H1 (cell line): ENCODE data around the gene LMTK2. TPM values are rescaled to one million over a fixed set of nuclear protein-coding genes. Genes with fewer than 3 reads are reported as not detected.

ENCODE experiments used
- CTCF ChIA-PET: fragments of 300-600 bp; sonication (Branson Sonifier 250); formaldehyde crosslinking; loops from one replicate; lab custom pipeline; 2021; ENCODE audit not compliant: partially characterized antibody; lab: Charles Lee
- POLR2A ChIA-PET: fragments of 300-600 bp; sonication (Branson Sonifier 250); formaldehyde crosslinking; loops from one replicate; lab custom pipeline; 2021; ENCODE audit warnings: inconsistent platforms; ENCODE audit not compliant: partially characterized antibody; lab: Charles Lee
- DNase-seq, 2 experiments: peaks; one replicate each; pipeline versions ENCODE4 v3.0.0 to v3.0.0-alpha.2; 2010 to 2022; ENCODE audit warnings: low spot score in 2 of 2, low read depth in 1 of 2, mixed read lengths in 1 of 2
- FAIRE-seq: peaks from 2 replicates; lab custom pipeline; 2011; peaks lifted over from hg19 to GRCh38; lab: Jason Lieb, UNC
- H2AFZ ChIP-seq: 2 replicates; pipeline ENCODE4 v1.8.1; 2012; ENCODE audit warnings: low read length, inconsistent platforms
- H2AK5ac ChIP-seq: 2 replicates; pipeline ENCODE4 v1.6.1; 2013; ENCODE audit warnings: low read depth, low read length
- H2BK120ac ChIP-seq: replicated peaks from 2 replicates; pipeline ENCODE3; 2013; ENCODE audit warnings: low read depth, low read length, inconsistent platforms
- H2BK12ac ChIP-seq: 2 replicates; pipeline ENCODE4 v1.6.1; 2013; ENCODE audit warnings: low read depth, low read length
- H2BK15ac ChIP-seq: 2 replicates; pipeline ENCODE4 v1.6.1; 2013; ENCODE audit warnings: low read length
- H2BK20ac ChIP-seq: 2 replicates; pipeline ENCODE4 v1.6.1; 2013; ENCODE audit warnings: low read length
- H2BK5ac ChIP-seq: 2 replicates; pipeline ENCODE4 v1.6.1; 2013; ENCODE audit warnings: low read depth, low read length
- H3K14ac ChIP-seq: 2 replicates; pipeline ENCODE4 v1.6.1; 2013; ENCODE audit warnings: inconsistent platforms; ENCODE audit not compliant: insufficient read length
- H3K18ac ChIP-seq: 2 replicates; pipeline ENCODE4 v1.6.1; 2013; ENCODE audit warnings: low read length; ENCODE audit errors: extremely low read depth
- H3K23ac ChIP-seq: 2 replicates; pipeline ENCODE4 v1.6.1; 2013; ENCODE audit warnings: inconsistent platforms; ENCODE audit not compliant: insufficient read length
- H3K23me2 ChIP-seq: 2 replicates; pipeline ENCODE4 v1.6.1; 2013; ENCODE audit warnings: low read depth, low read length
- H3K27ac ChIP-seq: 2 replicates; pipeline ENCODE4 v1.6.1; 2011; ENCODE audit warnings: low read depth, low read length, inconsistent platforms
- H3K27me3 ChIP-seq, 4 experiments: replicated peaks in 1 of 4; 1 replicate in 1 of 4; 2 replicates in 3 of 4; pipeline versions ENCODE4 v1.6.1 to v1.8.1; 2011 to 2013; ENCODE audit warnings: low read length in 3 of 4, mild to moderate bottlenecking in 3 of 4, inconsistent platforms in 2 of 4, mixed read lengths in 2 of 4, moderate library complexity in 1 of 4; ENCODE audit not compliant: control insufficient read depth in 3 of 4, insufficient read depth in 3 of 4; ENCODE audit errors: extremely low read depth in 1 of 4
- H3K36me3 ChIP-seq, 4 experiments: 2 replicates each; pipeline versions ENCODE4 v1.6.1 to v1.8.1; 2011 to 2013; ENCODE audit warnings: mild to moderate bottlenecking in 4 of 4, low read length in 3 of 4, moderate library complexity in 2 of 4, control low read depth in 1 of 4, inconsistent platforms in 1 of 4; ENCODE audit not compliant: insufficient read depth in 4 of 4, control insufficient read depth in 2 of 4
- H3K4ac ChIP-seq: replicated peaks from 2 replicates; pipeline ENCODE3; 2013; ENCODE audit warnings: low read length, low read depth, mixed read lengths, inconsistent platforms; ENCODE audit not compliant: insufficient read length
- H3K4me1 ChIP-seq, 4 experiments: replicated peaks in 1 of 4; 1 replicate in 1 of 4; 2 replicates in 3 of 4; pipeline versions ENCODE4 v1.6.1 to v1.8.1; 2011 to 2013; ENCODE audit warnings: low read length in 3 of 4, inconsistent platforms in 2 of 4, mixed read lengths in 1 of 4; ENCODE audit not compliant: insufficient read depth in 4 of 4, control insufficient read depth in 3 of 4
- H3K4me2 ChIP-seq, 2 experiments: 2 replicates each; pipeline versions ENCODE4 v1.6.1 to v1.8.1; 2011 to 2013; ENCODE audit warnings: low read depth in 2 of 2, low read length in 2 of 2, control low read depth in 1 of 2, inconsistent platforms in 1 of 2, mild to moderate bottlenecking in 1 of 2; ENCODE audit not compliant: insufficient read depth in 1 of 2
- H3K4me3 ChIP-seq, 4 experiments: fragments of 200-600, 300-600 bp in 1 of 4; sonication (generic), shearing (Covaris generic), sonication (Bioruptor Twin) in 1 of 4; 2 replicates each; pipeline versions ENCODE4 v1.5.1 to v1.8.1; 2011 to 2016; ENCODE audit warnings: low read length in 4 of 4, low read depth in 3 of 4, control low read depth in 2 of 4, inconsistent platforms in 2 of 4, mild to moderate bottlenecking in 2 of 4, mixed read lengths in 1 of 4, moderate library complexity in 1 of 4; ENCODE audit not compliant: insufficient read depth in 2 of 4; ENCODE audit errors: extremely low read depth in 1 of 4
- H3K56ac ChIP-seq: replicated peaks from 2 replicates; pipeline ENCODE3; 2013; ENCODE audit warnings: low read depth, mild to moderate bottlenecking, mixed read lengths, low read length, inconsistent platforms; ENCODE audit not compliant: insufficient read length
- H3K79me1 ChIP-seq: 2 replicates; pipeline ENCODE4 v1.6.1; 2013; ENCODE audit warnings: low read depth, low read length, control low read depth
- H3K79me2 ChIP-seq, 2 experiments: 2 replicates each; pipeline versions ENCODE4 v1.6.1 to v1.8.1; 2012 to 2013; ENCODE audit warnings: low read length in 2 of 2, mild to moderate bottlenecking in 2 of 2, inconsistent platforms in 1 of 2; ENCODE audit not compliant: insufficient read depth in 2 of 2, control insufficient read depth in 1 of 2
- H3K9ac ChIP-seq, 4 experiments: replicated peaks in 1 of 4; 1 replicate in 1 of 4; 2 replicates in 3 of 4; pipeline versions ENCODE4 v1.6.1 to v1.8.1; 2011 to 2013; ENCODE audit warnings: low read depth in 3 of 4, low read length in 3 of 4, control low read depth in 2 of 4, mild to moderate bottlenecking in 2 of 4, moderate library complexity in 2 of 4, inconsistent platforms in 1 of 4; ENCODE audit errors: extremely low read depth in 1 of 4
- H3K9me3 ChIP-seq, 2 experiments: 2 replicates each; pipeline versions ENCODE4 v1.6.1 to v1.8.1; 2012 to 2013; ENCODE audit warnings: mild to moderate bottlenecking in 2 of 2, moderate library complexity in 2 of 2, control low read depth in 1 of 2, inconsistent platforms in 1 of 2, low read depth in 1 of 2, low read length in 1 of 2, mixed read lengths in 1 of 2; ENCODE audit not compliant: insufficient read depth in 2 of 2
- H4K20me1 ChIP-seq, 2 experiments: replicated peaks in 1 of 2; 2 replicates each; pipeline versions ENCODE3 to v1.8.1; 2011 to 2013; ENCODE audit warnings: inconsistent platforms in 2 of 2, low read length in 2 of 2, mild to moderate bottlenecking in 1 of 2; ENCODE audit not compliant: insufficient read depth in 2 of 2, control insufficient read depth in 1 of 2
- H4K5ac ChIP-seq: 2 replicates; pipeline ENCODE4 v1.6.1; 2013; ENCODE audit warnings: low read length, low read depth, mixed read lengths, inconsistent platforms; ENCODE audit not compliant: insufficient read length
- H4K8ac ChIP-seq: 2 replicates; pipeline ENCODE4 v1.8.0; 2013; ENCODE audit warnings: mild to moderate bottlenecking, moderate library complexity, low read length, inconsistent platforms; ENCODE audit not compliant: insufficient read depth; ENCODE audit errors: extremely low read depth
- H4K91ac ChIP-seq: replicated peaks from 2 replicates; pipeline ENCODE3; 2013; ENCODE audit warnings: low read length, mixed read lengths, inconsistent platforms; ENCODE audit not compliant: insufficient read length
- CTBP2 ChIP-seq: IDR thresholded peaks from 2 replicates; pipeline ENCODE4 v1.7.0; 2011; ENCODE audit warnings: borderline replicate concordance, mild to moderate bottlenecking, moderate library complexity, mixed read lengths, low read length; ENCODE audit not compliant: insufficient read depth, insufficient read length
- POLR2AphosphoS5 ChIP-seq: IDR thresholded peaks from 2 replicates; pipeline ENCODE4 v1.6.1; 2011; ENCODE audit warnings: low read depth, low read length
- RAD21 ChIP-seq, 2 experiments: IDR thresholded peaks in 1 of 2; conservative IDR thresholded peaks in 1 of 2; 2 replicates each; pipeline ENCODE4 v1.6.1; 2011; ENCODE audit warnings: low read depth in 2 of 2, low read length in 2 of 2, improper control_type of control experiment in 1 of 2, inconsistent platforms in 1 of 2, mild to moderate bottlenecking in 1 of 2, moderate library complexity in 1 of 2
- SIRT6 ChIP-seq: IDR thresholded peaks from one replicate; pipeline ENCODE4 v1.7.1; 2012; ENCODE audit warnings: low read length, inconsistent platforms
- WGBS, 2 experiments: shearing (Covaris generic) in 1 of 2; methylation state at CpG; one replicate each; pipeline versions ENCODE4 v1.1.6 to v1.1.7; 2013 to 2015; ENCODE audit warnings: low lambda C conversion rate in 2 of 2, mixed read lengths in 2 of 2, inconsistent platforms in 1 of 2, low coverage in 1 of 2, missing lambda C conversion rate in 1 of 2; ENCODE audit not compliant: insufficient replicate concordance in 2 of 2, insufficient coverage in 1 of 2, insufficient read length in 1 of 2; ENCODE audit errors: extremely low coverage in 1 of 2, missing lambda C conversion rate in 1 of 2; 5-methylcytosine and 5-hydroxymethylcytosine counted together
- polyA plus RNA-seq, 7 experiments: library from polyadenylated mRNA; depleted of rRNA in 3 of 7; stranded (reverse) in 5 of 7; unstranded in 2 of 7; fragments of >200 nt in 5 of 7; fragments of 200-250 nt in 2 of 7; gene quantifications; 1 replicate in 5 of 7; 2 replicates in 1 of 7; 4 replicates in 1 of 7; pipeline versions ENCODE4 v1.2.1 to v1.2.3, GENCODE V29; 2011 to 2013; ENCODE audit warnings: missing spikeins in 2 of 7, mixed read lengths in 2 of 7
- total RNA-seq: library from RNA; stranded (reverse); fragmentation: NEBNext Ultra II Directional; extraction: Animal tissue kit (Norgen Biotek cat#: 25700); gene quantifications from 2 replicates; pipeline ENCODE4 v1.2.1, GENCODE V29; 2021

The LMTK2 gene
- total and polyA plus RNA-seq, 2 of the 8 experiments (the other 6 are each of a cell fraction or from before 2014, with no cell fraction given) = 9.7 to 30.7 TPM

DNA sequence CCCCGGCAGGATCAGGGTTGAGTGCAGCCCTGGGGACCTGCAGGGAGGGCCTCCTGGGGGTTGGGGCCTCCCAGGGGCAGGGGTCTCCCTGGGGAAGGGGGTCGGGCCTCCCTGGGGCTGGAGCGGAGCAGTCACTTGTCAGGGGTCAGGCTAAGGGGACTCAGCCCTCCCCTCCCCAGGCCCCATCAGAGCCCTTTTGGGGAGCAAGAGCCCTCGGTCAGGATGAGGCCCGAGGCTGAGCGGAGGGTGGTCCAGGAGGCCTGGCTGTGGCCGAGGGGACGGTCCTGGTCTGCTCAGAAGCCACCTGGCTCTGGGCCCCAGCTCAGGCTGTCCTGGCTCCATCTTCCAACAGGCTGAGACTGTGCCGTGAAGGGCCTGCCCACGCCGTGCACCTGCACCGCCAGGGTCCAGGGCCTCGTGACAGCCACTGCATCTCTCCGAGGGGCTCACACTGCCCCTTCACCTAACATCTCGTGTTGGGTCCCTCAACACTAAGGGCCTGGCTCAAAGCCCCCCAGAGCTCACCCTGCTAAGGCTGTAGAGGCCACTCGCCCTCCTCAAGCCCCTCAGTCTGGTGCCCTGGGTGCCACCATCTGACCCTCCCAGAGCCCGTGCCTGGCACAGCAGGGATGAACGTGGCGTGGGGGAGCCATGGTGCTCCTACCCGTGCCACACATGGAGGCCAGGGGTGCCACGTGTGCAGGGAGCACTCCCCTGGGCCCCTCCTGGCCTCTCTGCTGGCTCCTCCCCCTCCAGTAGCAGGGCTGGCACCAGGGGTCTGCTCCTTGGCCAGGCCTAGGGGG is 117.4 kb downstream of the LMTK2 start:
- Histone ChIP-seq H4K20me1 (peaks cover 0 to 2% of the 10 kb centered on the region in 2 experiments), H3K23me2 (no peaks in the 10 kb centered on the region), H3K23ac (no peak overlapping the region), H3K27me3 (no peaks in the 10 kb centered on the region), H3K4ac (no peak overlapping the region), H2AFZ (no peak overlapping the region), H3K4me3 (no peak overlapping the region), H3K9me3 (no peaks in the 10 kb centered on the region), H3K9ac (no peak overlapping the region), H3K18ac (no peak overlapping the region), H2BK20ac (no peak overlapping the region), H4K8ac (no peak overlapping the region), H3K79me2 (no peaks in the 10 kb centered on the region), H4K5ac (no peak overlapping the region), H2BK5ac (no peak overlapping the region), H3K4me2 (no peak overlapping the region), H2AK5ac (no peak overlapping the region), H3K14ac (no peak overlapping the region), H3K56ac (no peak overlapping the region), H2BK12ac (no peak overlapping the region), H4K91ac (no peak overlapping the region), H3K27ac (no peak overlapping the region), H2BK120ac (no peak overlapping the region), H2BK15ac (no peak overlapping the region), H3K4me1 (no peaks in the 10 kb centered on the region; a peak in 1 of 7 replicates), H3K36me3 (no peaks in the 10 kb centered on the region), H3K79me1 (no peaks in the 10 kb centered on the region)
- DNase-seq (no peak), FAIRE-seq (no peak)
- CTCF ChIA-PET = interaction anchor here (0.6 to 1.7 kb wide), 3 partner anchors 17 to 622 kb away, joined by 3 read pairs; no protein-coding TSS in a partner anchor
- TF ChIP-seq CTBP2 (no peak), RAD21 (IDR thresholded peaks at IDR 0.05 in 1 of 2, conservative IDR thresholded peaks at IDR 0.05 in 1 of 2; ENCODE audit: low read depth in 2 of 2, low read length in 2 of 2) (no peak), SIRT6 (no peak), POLR2AphosphoS5 (no peak)
- 90% methylated on average over 18 of the region's 21 CpGs; no CpG with 5 or more reads in 1 of the 2 experiments for WGBS, 2 experiments
- POLR2A ChIA-PET = no interaction called here
